Body of pancreas (tissue), 4 donors: ENCODE results near the gene RELCH. TPM values are rescaled to one million over a fixed set of nuclear protein-coding genes. Genes with fewer than 3 reads are reported as not detected.

ENCODE experiments used
- ATAC-seq: fragments of 150-250 bp; one replicate; pipeline ENCODE4 v1.9.1; 2016
- DNase-seq, 4 donors: peaks; one replicate each; pipeline ENCODE4 v3.0.0-alpha.2; 2019
- H3K27ac ChIP-seq, 4 donors: fragments of 200-600 bp; sonication (generic); 1 replicate in 3 of 4; 2 replicates in 1 of 4; pipeline versions ENCODE4 v1.5.1 to v1.6.1; 2016 to 2019; ENCODE audit warnings: mild to moderate bottlenecking in 1 of 4, mixed read lengths in 1 of 4, moderate library complexity in 1 of 4
- H3K27me3 ChIP-seq, 2 donors: fragments of 200-600 bp; sonication (generic); one replicate each; pipeline ENCODE4 v1.6.0; 2016; ENCODE audit warnings: mild to moderate bottlenecking in 1 of 2
- H3K36me3 ChIP-seq, 2 donors: fragments of 200-600 bp; sonication (generic); replicated peaks in 1 of 2; 2 replicates each; pipeline ENCODE4 v1.5.1; 2016; ENCODE audit warnings: low read depth in 2 of 2; ENCODE audit not compliant: insufficient read depth in 1 of 2
- H3K4me1 ChIP-seq: fragments of 200-600 bp; sonication (generic); one replicate; pipeline ENCODE4 v1.6.0; 2016
- H3K4me3 ChIP-seq, 2 donors: fragments of 200-600 bp; sonication (generic); 1 replicate in 1 of 2; 2 replicates in 1 of 2; pipeline ENCODE4 v1.5.1; 2016 to 2019
- H3K9me3 ChIP-seq, 3 donors: fragments of 200-600 bp; sonication (generic); 1 replicate in 2 of 3; 2 replicates in 1 of 3; pipeline ENCODE4 v1.5.1; 2016
- CTCF ChIP-seq, 7 experiments: fragments of 450-650 bp in 4 of 7; fragments of 200-600 bp in 3 of 7; sonication (generic) in 3 of 7; IDR thresholded peaks; one replicate each; pipeline ENCODE4 v1.5.1; 2016 to 2019; ENCODE audit warnings: antibody characterized with exemption in 7 of 7
- POLR2A ChIP-seq, 3 donors: fragments of 450-650 bp; IDR thresholded peaks; one replicate each; pipeline ENCODE4 v1.6.1; 2016; ENCODE audit warnings: antibody characterized with exemption in 3 of 3, mild to moderate bottlenecking in 2 of 3
- WGBS, 2 donors: methylation state at CpG; one replicate each; pipeline ENCODE4 v1.1.5; 2017; 5-methylcytosine and 5-hydroxymethylcytosine counted together
- intact Hi-C: fragments of 100-400 bp; cut with DNase I; formaldehyde crosslinking; loops from one replicate; pipeline ENCODE4 v1.15.1; 2023
- total RNA-seq, 2 donors: library from RNA; depleted of rRNA; stranded (reverse); fragments of >200 nt; gene quantifications; one replicate each; pipeline ENCODE4 v1.1.0, GENCODE V29; 2016

RELCH gene
- total RNA-seq, 2 donors from 2014 or later, result 13.5 to 51.4 TPM

- Histone ChIP-seq H3K27me3 (no peaks in the 10 kb centered on the region), H3K9me3 (no peaks in the 10 kb centered on the region), H3K4me1 (peaks cover 38% of the 10 kb centered on the region), H3K27ac (no peak overlapping the region), H3K4me3 (no peak overlapping the region), H3K36me3 (no peaks in the 10 kb centered on the region)
- ATAC-seq, result no peak
- intact Hi-C loops, result no loop called here
- DNase-seq, result no peak
- TF ChIP-seq POLR2A (IDR thresholded peaks at IDR 0.05) (no peak), CTCF (IDR thresholded peaks at IDR 0.05) (no peak)
Measured at GRCh38 chr18:62196980-62197379, 9.9 kb downstream of the RELCH start.

GRCh38 chr18:62198259-62198658 is 11.2 kb downstream of the RELCH start:
- Histone ChIP-seq H3K4me3 (no peak overlapping the region), H3K27ac (peak overlapping the region in 2 of 4 donors; percentile 12 to 21), H3K36me3 (no peaks in the 10 kb centered on the region), H3K4me1 (peaks cover 48% of the 10 kb centered on the region), H3K27me3 (no peaks in the 10 kb centered on the region), H3K9me3 (no peaks in the 10 kb centered on the region)
- ATAC-seq (no peak), DNase-seq (no peak)
- intact Hi-C loops, result no loop called here
- TF ChIP-seq CTCF (IDR thresholded peaks at IDR 0.05), result no peak
- no peak for TF ChIP-seq POLR2A (IDR thresholded peaks at IDR 0.05)
- 24 to 26% methylated on average over 2 of the region's 2 CpGs for WGBS, 2 donors

GRCh38 chr18:62199629-62200028 is 12.6 kb downstream of the RELCH start:
- peaks cover 48% of the 10 kb centered on the region for H3K4me1 ChIP-seq

GRCh38 chr18:62200121-62200914 is 13.3 kb downstream of the RELCH start:
- no peaks in the 10 kb centered on the region for H3K9me3 ChIP-seq
- H3K27me3 ChIP-seq, result no peaks in the 10 kb centered on the region
- intact Hi-C loops, result no loop called here
- no peak overlapping the region for H3K4me3 ChIP-seq
- TF ChIP-seq CTCF (IDR thresholded peaks at IDR 0.05) (no peak), POLR2A (IDR thresholded peaks at IDR 0.05) (no peak)
- H3K27ac ChIP-seq, result peak overlapping the region in 1 of 4 donors; percentile 39
- DNase-seq (no peak), ATAC-seq (peak; percentile 54)
- peaks cover 46% of the 10 kb centered on the region for H3K4me1 ChIP-seq
- H3K36me3 ChIP-seq, result no peaks in the 10 kb centered on the region
- WGBS, 2 donors, result 38 to 39% methylated on average over 3 of the region's 3 CpGs

More at GRCh38 chr18:62199629-62200028, 12.6 kb downstream of the RELCH start:
- TF ChIP-seq POLR2A (IDR thresholded peaks at IDR 0.05) (no peak), CTCF (IDR thresholded peaks at IDR 0.05) (no peak)
- Histone ChIP-seq H3K27ac (no peak overlapping the region), H3K4me3 (no peak overlapping the region), H3K27me3 (no peaks in the 10 kb centered on the region), H3K36me3 (no peaks in the 10 kb centered on the region), H3K9me3 (no peaks in the 10 kb centered on the region)
- no peak for DNase-seq
- ATAC-seq, result no peak
- WGBS, 2 donors, result 89 to 93% methylated on average over 2 of the region's 2 CpGs
- intact Hi-C loops, result no loop called here

- DNase-seq, result no peak
- H3K4me1 ChIP-seq, result peaks cover 43% of the 10 kb centered on the region
Measured at GRCh38 chr18:62201870-62202269, 14.8 kb downstream of the RELCH start.

More at GRCh38 chr18:62201870-62202269, 14.8 kb downstream of the RELCH start:
- ATAC-seq, result peak; percentile 92
- Histone ChIP-seq H3K4me3 (no peak overlapping the region), H3K9me3 (no peaks in the 10 kb centered on the region), H3K27ac (peak overlapping the region in 1 of 4 donors; percentile 65), H3K27me3 (no peaks in the 10 kb centered on the region), H3K36me3 (no peaks in the 10 kb centered on the region)
- TF ChIP-seq CTCF (IDR thresholded peaks at IDR 0.05), result no peak
- no peak for TF ChIP-seq POLR2A (IDR thresholded peaks at IDR 0.05)
- WGBS, 2 donors, result 15 to 19% methylated on average over 1 of the region's 1 CpG
- intact Hi-C loops, result no loop called here
